ENCODE results near the gene DUS1L.

DUS1L gene

DNA sequence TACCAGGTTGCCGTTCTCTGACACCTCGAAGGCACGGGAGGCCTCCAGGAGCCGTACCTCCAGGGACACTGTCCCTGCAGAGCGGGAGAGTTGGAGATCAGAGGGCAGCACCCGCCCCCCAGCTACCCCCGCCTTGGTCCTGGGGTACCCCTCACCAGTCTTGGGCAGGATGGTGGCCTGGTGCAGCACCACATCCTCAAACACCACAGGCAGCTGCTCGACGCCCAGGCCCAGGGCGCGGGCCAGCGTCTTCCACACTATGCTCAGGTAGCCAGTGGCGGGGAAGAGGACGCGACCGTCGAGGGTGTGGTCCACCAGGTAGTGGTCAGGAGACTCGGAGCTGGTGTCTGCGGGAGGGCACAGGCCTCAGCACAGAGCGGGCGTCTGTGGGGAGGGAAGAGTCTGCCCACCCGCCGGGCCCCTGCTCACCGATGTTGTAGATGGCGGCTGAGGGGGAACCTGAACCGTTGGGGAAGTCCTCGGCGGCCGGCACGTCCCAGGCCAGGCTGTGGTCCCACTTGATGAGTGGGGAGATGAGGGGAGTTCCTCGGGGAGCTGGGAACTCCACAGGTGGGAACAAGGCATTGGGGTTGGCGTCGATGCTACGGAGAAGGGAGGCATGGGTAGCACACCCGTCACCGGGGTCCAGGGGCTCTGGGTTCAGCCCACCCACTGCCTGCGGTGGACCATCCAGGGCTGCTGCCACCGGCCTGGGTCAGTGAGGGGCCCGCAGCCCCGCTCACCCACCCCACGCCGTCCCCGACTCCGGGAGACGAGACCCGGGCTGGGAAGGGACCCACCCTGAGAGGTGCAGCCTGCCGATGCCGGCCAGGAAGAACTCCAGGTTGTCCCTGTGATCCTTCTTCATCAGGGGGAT is 22.6 kb upstream of the DUS1L start:
- DNase-seq (ENCODE audit: low read depth in 2 of 2) = no peak

DNA sequence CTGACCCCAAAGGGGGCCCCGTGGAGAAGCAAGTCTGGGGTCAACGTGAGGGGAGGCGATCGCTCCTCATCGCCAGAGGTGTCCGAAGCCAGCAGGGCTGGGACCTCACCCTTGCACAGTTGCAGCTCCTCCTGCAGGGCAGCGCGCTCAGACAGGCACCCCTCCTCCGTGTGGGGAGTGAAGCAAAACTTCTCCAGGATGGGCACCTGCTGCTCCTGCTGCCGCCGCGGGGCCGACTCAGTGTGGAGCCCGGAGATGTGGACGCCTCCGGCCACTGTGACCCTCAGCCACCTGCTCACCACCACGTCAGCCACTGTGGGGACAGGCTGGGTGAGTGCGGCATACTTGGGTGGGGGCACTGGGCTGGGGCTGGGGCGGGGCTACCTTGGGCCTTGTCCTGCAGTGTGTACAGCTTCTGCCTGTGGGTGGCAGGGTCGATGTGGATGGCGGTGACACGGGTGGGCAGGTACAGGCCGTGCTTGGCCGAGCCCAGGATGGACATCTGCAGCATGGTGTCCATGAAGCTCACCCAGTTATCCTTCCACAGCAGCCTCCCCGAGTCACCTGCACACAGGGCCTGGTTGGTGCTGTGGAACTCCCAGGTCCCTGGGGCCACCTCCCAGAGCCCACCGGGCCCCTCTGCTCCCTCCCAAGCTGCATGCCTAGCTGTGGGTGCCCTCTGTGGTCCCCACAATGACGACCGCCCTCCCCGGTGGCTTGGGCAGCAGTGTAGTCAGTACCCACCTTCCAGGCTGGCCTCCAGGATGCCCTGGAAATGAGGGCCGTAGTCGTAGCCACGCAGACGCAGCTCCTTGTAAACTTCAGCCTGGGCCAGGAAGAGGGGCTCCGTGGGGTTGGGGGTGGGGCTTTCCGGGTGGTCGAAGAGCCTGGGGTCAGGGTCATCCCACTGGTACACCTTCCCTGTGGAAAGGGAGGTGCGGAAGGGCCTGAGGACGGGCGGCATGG is 21.6 kb upstream of the DUS1L start:
- DNase-seq (ENCODE audit: low read depth in 2 of 2) = no peak

DNA sequence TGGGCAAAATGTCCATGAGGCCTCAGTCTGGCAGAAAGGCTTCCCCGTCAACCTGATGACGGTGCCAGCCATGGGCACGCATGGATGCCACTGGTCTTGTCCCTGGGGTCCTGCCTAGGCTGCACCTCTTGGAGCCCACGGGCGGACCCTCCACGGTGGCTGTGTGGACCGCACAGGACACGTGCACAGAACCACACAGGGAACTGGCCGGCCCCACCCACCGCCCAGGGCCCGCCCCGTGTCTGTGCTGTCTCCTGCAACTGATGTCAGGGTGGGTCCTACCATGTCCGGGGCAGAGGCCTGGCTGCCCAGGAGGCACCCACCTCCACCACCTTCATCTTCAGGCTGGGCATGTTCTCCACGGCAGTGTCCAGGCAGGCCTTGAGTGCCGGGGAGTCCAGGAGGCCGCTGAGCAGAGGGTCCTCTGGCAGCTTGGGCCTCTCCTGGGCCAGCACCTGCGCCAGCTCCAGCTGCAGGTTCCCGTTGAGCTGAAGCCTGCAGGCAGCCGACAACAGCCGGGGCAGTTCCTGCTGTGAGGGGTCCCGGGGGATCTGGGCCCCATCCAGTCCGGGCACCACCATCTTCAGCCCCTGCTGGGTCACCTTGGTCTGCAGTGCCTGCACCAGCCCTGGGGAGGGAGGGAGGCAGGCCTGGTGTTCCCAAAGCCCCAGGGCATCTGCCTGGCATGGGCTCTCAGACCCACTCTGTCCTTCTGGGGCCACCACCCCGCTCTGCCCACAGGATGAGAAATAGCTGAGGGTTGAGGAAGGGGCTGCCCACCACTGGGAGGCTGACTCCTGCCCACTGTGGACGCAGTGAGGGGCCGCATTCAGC is 20.5 kb upstream of the DUS1L start:
- DNase-seq (ENCODE audit: low read depth in 2 of 2) = no peak

DNA sequence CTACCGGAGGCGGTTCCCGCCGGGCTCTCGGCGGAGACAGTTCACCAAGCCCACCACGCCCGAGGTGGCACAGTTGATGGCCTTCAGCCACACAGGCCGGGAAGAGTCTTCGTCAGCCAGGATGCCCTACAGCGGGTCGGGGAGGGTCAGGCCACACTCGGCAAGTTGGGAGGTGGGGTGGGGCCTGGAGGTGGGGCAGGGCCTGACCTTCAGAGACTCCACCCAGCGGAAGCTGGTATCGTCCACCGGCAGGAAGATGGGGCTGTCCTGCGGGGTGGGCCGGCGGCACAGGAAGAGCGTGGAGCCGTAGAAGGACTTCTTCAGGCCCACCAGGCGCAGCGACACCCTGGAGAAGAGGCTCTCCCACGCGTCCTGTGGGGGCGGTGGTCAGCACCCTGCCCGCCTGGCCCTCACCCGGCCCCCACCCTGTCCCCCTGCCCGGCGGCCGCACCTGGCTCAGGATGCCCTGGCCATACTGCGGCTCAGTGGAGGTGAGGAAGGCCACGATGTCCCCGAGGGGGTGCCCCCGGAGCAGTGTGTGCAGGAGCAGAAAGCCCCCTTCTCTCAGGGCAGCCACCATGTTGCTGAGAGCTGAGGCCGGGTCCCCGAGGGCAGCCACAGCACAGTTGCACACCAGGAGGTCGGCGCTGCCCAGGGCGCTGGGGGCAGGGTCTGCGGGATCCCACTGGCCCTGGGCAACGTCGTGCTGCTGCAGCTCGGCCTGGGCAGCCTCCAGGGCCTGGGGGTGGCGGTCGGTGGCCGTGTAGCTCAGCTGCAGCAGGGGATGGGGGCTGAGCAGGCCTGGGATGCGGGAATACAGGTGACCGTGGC is 19.6 kb upstream of the DUS1L start:
- no peak for DNase-seq (ENCODE audit: low read depth in 2 of 2)

DNA sequence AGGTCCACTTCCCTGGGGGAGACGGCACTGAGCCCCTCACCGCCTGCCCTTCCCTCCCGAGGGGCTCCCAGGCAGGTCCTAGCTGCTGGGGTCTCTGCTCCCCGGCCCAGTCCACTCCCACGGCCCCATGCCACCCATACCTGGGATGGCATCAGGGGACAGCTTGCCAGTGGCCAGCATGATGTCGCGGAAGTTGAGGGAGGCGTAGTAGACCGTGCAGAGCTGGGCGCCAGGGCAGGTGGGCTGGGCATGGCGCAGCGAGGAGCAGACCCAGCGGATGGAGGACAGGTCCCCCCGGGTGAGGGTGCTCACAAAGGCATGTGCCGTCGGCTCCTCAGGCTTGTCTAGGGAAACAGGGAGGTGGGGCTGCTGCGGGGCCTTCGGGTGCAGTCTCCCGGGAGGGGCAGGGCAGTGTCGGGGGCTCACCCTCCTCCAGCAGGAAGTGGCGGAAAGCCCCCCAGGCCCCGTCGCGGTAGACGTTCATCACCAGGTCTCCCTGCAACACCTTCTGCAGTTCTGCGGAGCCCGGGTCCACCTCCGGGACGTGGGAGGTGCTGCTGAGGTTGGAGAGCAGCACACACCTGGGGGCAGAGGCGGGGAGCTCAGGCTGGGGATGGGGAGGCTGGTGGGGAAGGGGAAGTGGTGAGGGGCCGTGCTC is 18.9 kb upstream of the DUS1L start:
- no peak for DNase-seq (ENCODE audit: low read depth in 2 of 2)

DNA sequence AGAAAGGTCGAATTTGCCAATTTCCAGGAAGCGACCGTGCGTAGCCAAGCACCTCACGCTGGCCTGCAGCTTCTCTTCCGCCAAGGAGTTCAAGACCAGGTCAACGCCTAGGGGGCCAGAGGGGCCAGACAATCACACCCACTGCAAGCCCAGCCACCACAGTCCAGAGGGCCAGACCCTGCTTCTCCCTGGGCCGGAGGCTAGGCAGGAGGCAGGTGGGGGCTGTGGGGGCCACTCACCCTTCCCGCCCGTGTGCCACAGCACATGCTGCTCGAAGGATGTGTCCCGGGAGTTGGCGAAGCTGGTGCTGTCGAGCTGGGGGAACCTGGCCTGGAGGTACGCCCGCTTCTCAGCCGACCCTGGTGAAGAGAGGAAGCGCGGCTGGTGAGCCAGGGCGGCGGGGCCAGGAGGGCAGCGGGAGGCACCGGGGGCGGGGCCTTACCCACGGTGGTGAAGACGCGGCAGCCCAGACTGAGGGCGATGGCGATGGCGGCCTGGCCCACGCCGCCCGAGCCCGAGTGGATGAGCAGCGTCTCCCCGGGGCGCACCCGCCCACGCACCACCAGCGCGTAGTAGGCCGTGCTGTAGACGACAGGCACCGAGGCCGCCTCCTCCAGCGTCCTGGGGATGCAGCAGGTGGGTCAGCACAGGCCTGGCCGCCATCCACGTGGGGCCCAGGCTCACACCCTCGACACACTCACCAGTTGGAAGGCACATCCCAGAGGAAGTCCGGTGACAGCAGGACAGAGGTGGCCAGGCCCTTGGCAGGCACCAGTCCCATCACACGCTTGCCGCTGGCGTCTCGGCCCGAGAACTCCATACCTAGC is 18.1 kb upstream of the DUS1L start:
- no peak for DNase-seq (ENCODE audit: low read depth in 2 of 2)

DNA sequence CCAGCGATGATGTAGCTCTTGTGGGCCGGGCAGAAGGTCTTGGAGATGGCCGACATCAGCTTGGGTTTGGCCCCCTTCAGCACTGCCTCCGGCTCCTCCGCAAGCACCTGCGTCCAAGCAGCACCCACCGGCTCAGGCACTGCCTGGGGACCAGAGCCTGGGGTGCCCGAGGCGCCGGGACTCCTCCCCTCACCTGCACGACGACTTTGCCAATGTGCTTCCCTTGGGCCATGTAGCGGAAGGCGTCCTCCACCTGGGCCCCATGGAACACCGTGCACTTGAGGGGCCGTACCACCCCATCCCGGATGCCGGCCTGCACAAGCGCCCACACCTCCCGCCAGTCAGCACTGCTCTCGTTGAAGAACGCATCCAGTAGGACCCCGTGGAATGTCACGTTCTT is 17.4 kb upstream of the DUS1L start:
- DNase-seq (ENCODE audit: low read depth in 2 of 2) = no peak

DNA sequence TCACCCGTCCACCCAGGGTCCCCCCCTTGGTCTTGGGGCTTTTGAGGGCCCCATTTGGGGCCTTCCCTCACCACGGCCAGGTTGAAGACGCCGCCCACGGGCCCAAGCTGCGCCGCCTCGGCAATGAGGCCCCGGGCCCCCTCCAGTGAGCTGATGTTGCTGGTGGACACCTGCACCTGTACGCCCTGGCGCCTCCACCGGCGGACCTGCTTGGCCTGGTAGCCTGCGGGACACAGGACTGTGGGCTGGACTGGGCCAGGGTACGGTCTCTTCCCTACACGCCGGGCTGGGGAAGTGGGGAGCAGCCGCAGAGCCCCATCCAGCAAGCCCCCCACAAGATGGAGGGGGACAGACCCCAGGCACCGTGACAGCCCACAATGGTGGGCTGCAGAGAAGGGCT is 16.9 kb upstream of the DUS1L start:
- DNase-seq (ENCODE audit: low read depth in 2 of 2) = no peak

DNA sequence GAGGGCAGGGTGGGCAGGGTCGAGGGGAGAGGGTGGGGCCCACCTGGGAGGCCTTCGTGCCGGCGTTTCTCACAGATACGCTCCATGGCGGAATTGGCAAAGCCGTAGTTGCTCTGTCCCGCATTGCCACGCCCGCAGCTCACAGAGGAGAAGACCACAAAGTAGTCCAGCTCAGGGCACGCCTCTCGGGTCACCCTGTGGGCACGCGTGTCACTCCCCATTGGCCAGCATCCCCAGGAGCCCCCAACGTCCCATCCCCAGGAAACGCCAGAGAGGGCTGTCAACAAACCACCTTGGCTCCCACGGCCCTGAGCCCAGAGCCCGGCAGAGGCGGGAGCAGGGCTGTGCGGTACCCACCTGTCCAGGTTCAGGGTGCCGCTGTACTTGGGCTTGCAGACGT is 16.4 kb upstream of the DUS1L start:
- no peak for DNase-seq (ENCODE audit: low read depth in 2 of 2)

DNA sequence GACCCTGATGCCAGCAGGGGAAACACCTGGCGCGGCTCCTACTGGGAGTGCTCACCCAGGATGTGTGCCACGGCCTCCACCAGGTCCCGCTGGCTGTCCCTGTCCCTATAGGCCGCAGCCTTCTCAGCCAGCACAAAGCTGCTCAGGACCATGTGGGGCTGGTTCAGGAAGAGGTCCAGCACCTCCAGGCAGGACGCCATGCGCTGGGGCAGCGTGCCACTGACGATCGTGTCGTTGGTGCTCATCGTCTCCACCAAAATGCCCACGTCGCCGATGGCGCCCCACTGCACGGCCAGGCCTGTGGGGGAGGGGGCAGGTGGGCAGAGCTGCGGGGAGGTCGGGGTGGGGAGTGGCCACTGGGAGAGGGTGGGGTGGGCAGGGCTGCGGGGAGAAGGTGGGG is 15.9 kb upstream of the DUS1L start:
- no peak for DNase-seq (ENCODE audit: low read depth in 2 of 2)

DNA sequence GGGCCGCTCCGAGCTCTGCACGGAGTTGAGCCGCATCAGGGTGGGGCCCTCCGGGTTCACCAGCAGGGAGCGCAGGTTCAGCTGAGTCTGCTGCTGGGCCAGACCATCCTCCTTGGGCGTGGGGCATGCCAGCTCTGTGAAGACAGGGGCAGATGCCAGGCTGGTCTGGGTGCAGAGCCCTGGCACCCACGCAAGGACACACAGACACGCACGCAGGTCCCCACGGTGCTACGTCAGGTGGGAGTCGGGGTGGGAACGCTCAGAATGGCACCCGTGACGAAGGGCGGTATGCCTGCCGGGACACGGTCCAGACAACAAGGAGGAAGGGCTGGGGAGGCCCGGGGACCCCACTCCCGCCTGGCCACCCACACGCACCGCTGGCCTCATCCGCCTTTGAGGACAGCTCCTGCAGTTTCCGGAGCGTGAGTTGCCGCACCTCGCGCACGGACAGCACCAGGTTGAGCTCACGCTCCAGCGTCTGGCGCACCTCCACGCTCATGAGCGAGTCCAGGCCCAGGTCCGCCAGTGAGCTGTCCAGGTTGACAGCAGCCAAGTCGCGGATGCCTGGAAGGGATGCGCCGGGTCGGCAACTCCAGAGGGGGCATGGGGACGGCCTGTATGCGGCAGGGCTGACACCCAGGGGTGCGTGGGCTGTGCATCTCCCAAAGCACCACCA is 15.3 kb upstream of the DUS1L start:
- DNase-seq (ENCODE audit: low read depth in 2 of 2) = no peak

DNA sequence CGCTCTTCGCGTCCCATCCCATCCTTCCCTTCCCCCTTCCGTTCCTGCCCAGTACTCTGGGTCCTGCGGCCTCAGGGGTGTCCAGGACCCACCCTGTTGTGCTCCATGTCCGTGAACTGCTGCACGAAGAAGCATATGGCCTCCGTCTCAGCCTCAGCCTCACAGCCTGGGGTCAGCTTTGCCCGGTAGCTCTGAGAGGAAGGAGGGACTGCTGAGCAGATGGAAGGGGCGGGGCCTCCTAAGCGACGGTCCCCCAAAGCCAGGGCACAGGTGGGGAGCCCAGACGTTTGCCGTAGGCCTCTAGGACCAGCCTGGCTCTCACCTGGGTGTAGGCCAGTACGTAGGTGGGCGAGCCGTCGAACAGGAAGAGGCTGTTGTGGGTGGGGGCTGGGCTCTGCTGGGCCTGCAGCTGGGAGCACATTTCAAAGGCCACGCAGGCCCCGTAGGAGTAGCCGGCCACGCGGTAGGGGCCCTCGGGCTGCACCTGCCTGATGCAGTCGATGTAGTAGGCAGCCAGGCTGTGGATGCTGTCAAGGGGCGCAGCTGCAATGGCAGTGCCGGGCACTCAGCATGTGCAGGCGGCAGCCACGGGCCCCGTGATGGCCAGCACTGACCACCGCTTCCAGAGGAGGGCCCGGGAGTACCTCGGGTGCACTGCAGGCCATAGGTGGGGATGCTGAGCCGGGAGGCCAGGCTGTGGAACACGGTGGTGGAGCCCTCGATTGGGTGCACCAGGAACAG is 14.6 kb upstream of the DUS1L start:
- DNase-seq (ENCODE audit: low read depth in 2 of 2) = no peak

DNA sequence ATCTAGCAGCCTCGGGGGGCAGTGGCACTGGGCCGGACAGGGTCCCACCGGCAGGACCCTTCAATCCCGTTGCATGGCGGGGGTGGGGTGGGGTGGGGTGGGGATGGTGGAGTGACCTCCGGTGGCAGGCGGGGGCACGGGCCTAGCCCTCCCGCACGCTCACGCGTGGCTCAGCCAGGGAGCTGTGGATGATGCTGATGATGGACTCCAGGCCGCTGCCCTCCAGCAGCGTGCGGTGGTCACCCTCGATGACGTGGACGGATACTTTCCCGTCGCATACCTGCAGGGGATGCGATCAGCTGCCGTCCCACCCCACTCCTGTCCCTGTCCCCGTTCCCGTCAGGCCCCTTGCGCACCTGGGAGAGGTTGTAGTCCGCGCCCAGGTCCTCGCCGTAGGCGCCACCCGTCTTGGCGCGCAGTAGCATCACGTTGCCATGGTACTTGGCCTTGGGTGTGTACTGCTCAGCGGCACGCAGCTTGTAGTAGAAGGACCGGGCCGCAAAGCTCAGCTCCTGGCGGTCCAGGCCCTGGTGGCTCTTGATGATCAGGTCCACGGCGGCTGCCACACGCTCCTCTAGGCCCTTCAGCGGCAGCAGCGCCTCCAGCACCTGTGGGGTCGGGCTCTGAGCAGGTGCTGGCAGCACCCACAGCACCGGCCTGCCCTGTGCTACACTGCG is 13.5 kb upstream of the DUS1L start:
- no peak for DNase-seq (ENCODE audit: low read depth in 2 of 2)

DNA sequence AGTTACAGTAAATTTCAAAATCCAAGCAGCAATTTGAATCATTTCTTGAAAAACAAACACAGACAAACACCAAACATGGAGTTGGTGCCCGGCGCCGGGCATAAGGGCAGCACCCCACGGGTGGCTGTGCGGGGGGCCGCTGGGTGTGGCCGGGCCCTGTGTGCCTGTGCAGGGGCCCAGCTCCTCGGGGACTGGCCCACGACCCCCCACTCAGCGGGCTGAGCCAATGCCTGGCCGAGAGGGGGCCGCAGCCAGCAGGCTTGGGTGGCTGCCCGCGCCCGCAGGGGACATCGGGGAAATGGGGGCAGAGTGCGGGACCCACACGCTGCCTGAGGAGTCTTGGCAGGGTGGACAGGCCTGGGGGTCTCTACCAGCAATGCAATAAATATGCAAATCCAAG is 12.8 kb upstream of the DUS1L start:
- no peak for DNase-seq (ENCODE audit: low read depth in 2 of 2)

DNA sequence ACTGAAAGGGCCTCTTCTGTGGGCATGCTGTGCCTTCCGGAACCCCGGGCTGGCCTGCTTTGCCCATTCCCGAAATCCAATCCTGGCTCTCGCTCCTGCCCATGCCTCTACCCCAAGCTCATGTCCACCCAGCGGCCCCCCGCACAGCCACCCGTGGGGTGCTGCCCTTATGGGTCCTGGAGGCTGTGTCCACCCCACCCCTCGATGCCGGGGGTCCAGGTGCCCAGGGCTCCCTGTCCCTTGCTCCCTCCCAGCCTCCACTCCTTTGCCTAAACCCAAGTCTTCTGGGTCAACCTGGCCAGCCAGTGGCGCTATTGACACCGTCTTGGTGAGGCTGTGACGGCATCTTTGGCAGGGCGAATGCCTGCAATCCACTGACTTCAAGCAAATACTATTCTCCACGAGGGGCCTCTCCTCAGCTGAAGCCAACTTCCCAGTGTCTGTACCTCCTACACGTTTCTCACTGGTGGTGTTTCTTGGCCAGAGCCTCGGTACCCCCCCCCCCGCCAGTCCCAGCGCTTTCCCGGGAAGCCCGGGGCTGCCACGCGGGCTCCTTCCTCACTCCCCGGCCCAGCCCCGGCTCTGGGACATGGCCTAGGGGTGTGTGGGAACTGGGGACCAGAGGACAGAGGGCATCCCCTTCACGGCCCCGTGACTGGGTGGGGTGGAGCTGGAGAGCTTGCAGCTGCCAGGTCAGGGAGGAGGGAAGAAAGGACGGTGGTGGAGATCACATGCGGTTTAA is 12.2 kb upstream of the DUS1L start:
- no peak for DNase-seq (ENCODE audit: low read depth in 2 of 2)

DNA sequence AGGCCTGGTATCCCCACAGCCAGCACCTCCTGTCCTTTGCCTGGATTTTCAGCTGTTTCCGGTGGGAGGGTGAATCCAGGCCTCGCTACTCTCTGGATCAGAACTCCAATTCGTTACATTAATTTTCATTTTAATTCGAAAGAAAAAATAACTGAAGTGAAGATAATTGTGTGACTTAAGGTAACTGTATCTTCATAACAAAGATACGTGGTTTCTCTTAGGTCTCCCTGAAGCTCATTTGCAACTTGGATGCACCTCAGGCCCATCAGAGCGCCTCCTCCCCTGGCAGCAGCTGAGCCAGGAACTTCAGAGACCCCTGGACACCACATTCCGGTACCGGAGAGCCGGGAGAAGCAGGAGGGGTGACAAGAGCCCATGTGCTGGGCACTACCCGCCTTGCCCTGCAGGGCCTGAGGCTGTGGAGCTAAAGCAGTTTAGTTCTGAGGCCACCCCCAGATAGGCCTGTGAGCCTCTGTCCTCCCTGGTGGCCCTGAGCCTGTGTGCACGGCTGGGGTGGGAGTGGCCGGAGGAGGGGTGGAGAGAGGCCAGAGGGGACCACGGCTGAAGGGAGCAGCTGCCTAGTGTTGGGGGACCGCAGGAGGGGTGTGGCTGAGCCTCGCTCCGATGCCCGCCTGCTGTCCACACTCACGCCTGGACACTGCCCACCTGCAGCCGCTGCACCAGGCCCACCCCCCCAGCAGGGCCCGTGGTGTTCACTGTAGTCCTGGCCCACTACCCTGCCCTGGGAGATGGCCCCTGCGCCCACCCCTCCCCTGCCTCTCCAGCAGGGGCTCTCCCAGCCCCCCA is 11.4 kb upstream of the DUS1L start:
- no peak for DNase-seq (ENCODE audit: low read depth in 2 of 2)

Data from stimulated activated CD4-positive, alpha-beta T cell treated with anti-CD3 and anti-CD28 coated beads, Interleukin-4, amount 100 ng/mL, for 48 hours (primary cell).